Measurements from ENCODE around the gene BNIP2. TPM values are rescaled to one million over a fixed set of nuclear protein-coding genes. Genes with fewer than 3 reads are reported as not detected.
A peak's percentile ranks its signal among the peaks of the same experiment; 100 is the strongest.

BNIP2 gene
- polyA plus RNA-seq, 1 donor from 2014 or later: 98.8 TPM

DNA sequence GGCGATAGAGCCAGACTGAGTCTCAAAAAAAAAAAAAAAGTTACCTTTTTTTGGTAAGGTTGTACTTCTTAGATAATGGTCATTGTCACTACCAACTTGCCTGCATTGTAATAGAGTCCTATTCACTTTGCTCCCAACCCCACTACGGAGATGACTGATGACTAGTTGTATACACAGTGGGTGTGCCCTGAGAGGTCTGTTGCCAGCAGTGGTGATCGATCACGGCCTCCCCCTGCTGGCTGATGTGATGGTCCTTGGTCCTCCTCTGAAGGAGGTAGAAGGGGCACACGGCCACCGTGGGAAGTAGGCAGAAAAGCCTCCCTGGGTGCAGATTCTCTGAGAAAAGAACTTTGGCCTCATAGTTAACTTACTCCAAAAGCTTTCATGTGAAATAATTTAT lies 66.8 kb downstream of the BNIP2 start:
- no peak overlapping the region for H3K27ac Mint-ChIP-seq
- H3K4me1 Mint-ChIP-seq: peaks cover 0 to 2% (median 0%) of the 10 kb centered on the region in 3 donors
- no peak overlapping the region for H3K4me3 Mint-ChIP-seq
- peaks cover 9% of the 10 kb centered on the region for H3K27me3 Mint-ChIP-seq
- H3K36me3 Mint-ChIP-seq: peaks cover 2% of the 10 kb centered on the region
- no peaks in the 10 kb centered on the region for H3K9me3 Mint-ChIP-seq

DNA sequence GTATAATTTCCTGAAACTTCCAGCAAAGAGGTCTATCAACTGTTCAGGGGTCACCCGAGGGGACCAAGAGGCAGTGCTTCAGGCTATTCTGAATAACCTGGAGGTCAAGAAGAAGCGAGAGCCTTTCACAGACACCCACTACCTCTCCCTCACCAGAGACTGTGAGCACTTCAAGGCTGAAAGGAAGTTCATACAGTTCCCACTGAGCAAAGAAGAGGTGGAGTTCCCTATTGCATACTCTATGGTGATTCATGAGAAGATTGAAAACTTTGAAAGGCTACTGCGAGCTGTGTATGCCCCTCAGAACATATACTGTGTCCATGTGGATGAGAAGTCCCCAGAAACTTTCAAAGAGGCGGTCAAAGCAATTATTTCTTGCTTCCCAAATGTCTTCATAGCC lies 70.7 kb downstream of the BNIP2 start:
- H3K27me3 Mint-ChIP-seq: peaks cover 11% of the 10 kb centered on the region
- H3K4me1 Mint-ChIP-seq: peaks cover 9 to 10% (median 9%) of the 10 kb centered on the region in 3 donors

DNA sequence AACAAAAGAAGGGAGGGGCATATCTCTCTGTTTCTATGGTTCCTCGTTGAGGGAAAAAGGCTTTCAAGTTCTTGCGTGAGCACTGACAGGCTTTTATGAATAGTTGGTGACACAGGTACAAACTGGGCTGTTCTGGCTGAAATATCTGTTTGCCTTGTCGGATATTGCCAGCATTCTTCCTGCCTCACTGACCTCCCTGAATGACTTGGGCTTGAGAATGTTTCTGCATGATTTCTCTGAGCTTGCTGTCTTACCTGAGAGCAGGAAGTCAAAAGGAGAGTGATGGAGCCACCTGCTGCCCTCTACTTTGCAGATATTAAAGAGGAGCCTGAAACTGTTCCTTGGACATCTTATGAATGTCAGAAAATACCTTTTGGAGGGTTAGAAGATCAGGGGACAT lies 72.7 kb downstream of the BNIP2 start:
- Mint-ChIP-seq H3K4me3 (peak overlapping the region in 1 of 4 donors; percentile 80), H3K9me3 (no peaks in the 10 kb centered on the region), H3K27me3 (peaks cover 14% of the 10 kb centered on the region), H3K27ac (no peak overlapping the region), H3K4me1 (peaks cover 7 to 11% (median 10%) of the 10 kb centered on the region in 3 donors), H3K36me3 (peaks cover 2% of the 10 kb centered on the region)

More for the DNA sequence above, 70.7 kb downstream of the BNIP2 start:
- H3K36me3 Mint-ChIP-seq: peaks cover 2% of the 10 kb centered on the region
- H3K4me3 Mint-ChIP-seq: no peak overlapping the region
- no peak overlapping the region for H3K27ac Mint-ChIP-seq
- H3K9me3 Mint-ChIP-seq: no peaks in the 10 kb centered on the region

DNA sequence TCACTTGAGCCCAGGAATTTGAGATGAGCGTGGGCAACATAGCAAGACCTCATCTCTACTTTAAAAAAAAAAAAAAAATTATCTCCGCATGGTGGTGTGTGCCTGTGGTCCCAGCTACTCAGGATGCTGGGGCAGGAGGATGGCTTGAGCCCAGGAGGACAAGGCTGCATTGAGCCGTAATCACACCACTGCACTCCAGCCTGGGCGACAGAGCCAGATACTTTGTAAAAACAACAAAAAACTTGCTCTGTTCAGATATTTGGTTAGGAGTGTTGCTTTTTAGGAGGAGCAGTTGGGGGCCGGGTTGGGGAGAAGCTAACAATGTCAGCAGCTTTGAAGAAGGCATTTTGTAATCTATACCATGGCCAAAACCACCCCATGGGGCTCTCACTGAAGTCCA lies 73.5 kb downstream of the BNIP2 start:
- peaks cover 7 to 14% (median 10%) of the 10 kb centered on the region in 3 donors for H3K4me1 Mint-ChIP-seq
- H3K36me3 Mint-ChIP-seq: peaks cover 2% of the 10 kb centered on the region
- peaks cover 14% of the 10 kb centered on the region for H3K27me3 Mint-ChIP-seq
- H3K27ac Mint-ChIP-seq: no peak overlapping the region
- no peak overlapping the region for H3K4me3 Mint-ChIP-seq
- no peaks in the 10 kb centered on the region for H3K9me3 Mint-ChIP-seq

DNA sequence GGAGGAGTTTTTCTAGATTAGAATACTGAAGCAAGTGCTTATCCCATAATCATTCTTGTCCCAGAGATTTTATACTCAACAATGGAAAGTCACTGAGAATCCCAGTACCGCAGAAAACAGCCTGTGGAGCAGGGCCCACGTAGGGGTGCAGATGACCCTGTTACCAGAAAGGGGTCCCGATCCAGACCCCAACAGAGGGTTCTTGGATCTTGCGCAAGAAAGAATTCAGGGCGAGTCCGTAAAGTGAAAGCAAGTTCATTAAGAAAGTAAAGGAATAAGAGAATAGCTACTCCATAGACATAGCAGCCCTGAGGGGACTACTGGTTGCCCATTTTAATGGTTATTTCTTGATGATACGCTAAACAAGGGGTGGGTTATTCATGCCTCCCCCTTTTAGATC lies 75.0 kb downstream of the BNIP2 start:
- Mint-ChIP-seq H3K9me3 (peaks cover 0 to 2% (median 0%) of the 10 kb centered on the region in 3 donors), H3K4me1 (peaks cover 7 to 14% (median 10%) of the 10 kb centered on the region in 3 donors), H3K4me3 (no peak overlapping the region), H3K27ac (no peak overlapping the region), H3K27me3 (peaks cover 14% of the 10 kb centered on the region), H3K36me3 (no peaks in the 10 kb centered on the region)

DNA sequence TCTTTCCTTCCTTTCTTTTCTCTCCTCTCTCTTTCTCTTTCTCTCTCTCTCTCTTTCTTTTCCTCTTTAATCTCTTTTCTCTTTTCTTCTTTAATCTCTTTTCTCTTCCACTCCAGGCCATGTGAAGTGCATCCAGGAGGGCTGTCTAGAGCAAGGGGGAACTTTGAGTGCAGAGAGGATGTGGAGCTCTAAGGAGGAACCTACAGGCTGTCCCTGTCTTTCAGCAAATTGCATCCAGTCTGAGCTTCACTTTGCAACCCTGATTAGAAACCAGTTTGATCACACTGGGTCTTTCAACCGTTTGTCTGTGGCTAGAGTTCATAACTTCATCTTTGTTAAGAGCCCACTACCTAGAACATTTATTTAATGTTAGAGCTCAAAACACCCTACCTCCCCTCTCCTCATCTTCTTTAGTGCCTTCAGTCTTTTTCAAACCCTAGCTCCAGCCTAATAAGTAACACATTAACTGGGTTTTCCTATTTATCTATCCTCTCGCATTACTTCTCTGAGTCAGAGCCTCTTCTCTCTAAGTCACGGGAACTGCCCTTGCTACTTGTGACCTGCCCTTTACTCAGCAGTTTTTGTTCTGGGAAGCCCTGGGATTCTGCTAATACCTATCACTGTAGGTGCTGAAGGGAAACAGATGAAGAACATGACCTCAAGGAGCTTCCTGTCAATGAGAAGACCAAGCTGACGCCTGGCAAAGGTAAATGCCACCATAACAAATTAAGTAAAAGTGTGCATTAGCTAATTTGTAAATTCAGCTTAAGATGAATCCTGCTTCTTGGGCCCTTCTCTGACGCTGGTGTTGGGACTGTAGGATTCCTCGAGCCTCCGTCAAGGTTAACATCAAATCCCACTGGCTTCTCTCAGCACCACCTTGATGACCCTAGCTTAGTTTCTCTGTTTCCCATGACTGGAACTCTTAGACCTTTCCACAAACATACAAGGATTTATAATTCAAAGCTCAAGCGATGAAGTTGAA lies 77.6 kb downstream of the BNIP2 start, which contains the start of gene GCNT3:
GCNT3 (plus strand) TSS at position 508 of the 985 bp plus-strand sequence. CDS start 6,456 bp downstream, outside the sequence.
- peak within 1 kb of the TSS in 1 of 4 donors; percentile 12 for H3K4me3 Mint-ChIP-seq
- peaks cover 1% of the 10 kb centered on the region for H3K36me3 Mint-ChIP-seq
- peak within 1 kb of the TSS in 1 of 3 donors; percentile 31 for H3K27ac Mint-ChIP-seq
- H3K9me3 Mint-ChIP-seq: peaks cover 0 to 2% (median 0%) of the 10 kb centered on the region in 3 donors
- H3K4me1 Mint-ChIP-seq: peaks cover 7 to 14% (median 9%) of the 10 kb centered on the region in 3 donors
- peaks cover 10% of the 10 kb centered on the region for H3K27me3 Mint-ChIP-seq

DNA sequence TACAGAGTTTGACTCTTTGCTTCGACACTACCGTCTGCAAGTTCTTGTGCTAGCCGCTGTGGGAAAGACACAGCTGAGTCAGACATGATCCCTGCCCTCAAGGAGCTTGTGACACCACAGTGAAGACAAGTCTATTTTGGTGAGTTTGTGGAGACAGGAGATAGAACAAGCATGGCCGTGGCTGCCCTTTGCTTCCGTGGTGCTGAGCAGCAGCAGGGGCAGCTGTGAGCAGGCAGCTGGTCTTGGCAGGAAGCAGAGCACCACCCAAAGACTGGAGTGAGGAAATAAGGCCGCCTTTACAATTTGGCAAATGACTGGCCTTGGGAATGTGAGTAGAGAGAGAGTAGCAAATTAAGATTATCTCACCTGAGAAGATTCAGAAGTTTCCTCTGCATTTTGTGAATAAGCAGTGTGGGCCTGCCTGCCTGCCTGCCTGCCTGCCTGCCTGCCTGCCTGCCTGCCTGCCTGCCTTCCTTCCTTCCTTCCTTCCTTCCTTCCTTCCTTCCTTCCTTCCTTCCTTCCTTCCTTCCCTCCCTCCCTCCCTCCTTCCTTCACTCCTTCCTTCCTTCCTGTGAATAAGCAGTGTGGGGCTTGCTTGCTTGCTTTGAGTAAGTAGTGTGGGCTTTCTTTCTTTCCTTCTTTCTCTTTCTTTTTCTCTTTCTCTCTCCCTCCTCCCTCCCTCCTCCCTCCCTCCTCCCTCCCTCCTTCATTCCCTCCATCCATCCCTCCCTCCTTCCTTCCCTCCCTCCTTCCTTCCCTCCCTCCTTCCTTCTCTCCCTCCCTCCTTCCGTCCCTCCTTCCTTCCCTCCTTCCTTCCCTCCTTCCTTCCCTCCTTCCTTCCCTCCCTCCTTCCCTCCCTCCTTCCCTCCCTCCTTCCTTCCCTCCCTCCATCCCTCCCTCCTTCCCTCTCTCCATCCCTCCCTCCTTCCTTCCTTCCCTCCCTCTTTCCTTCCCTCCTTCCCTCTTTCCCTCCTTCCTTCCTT lies 79.1 kb downstream of the BNIP2 start:
- Mint-ChIP-seq H3K9me3 (peaks cover 0 to 3% (median 0%) of the 10 kb centered on the region in 3 donors), H3K4me1 (peaks cover 3 to 10% (median 6%) of the 10 kb centered on the region in 3 donors), H3K27ac (no peak overlapping the region), H3K36me3 (peaks cover 3% of the 10 kb centered on the region), H3K27me3 (peaks cover 10% of the 10 kb centered on the region), H3K4me3 (no peak overlapping the region)

Other genes with a start within 250 kb of the BNIP2 start
- not detected for gene GCNT3, start 77.5 kb downstream of the BNIP2 start, polyA plus RNA-seq
- 127 TPM for gene GTF2A2, start 31.8 kb downstream of the BNIP2 start, polyA plus RNA-seq